Measurements from ENCODE around the gene BANF1.

Gene BANF1

DNA sequence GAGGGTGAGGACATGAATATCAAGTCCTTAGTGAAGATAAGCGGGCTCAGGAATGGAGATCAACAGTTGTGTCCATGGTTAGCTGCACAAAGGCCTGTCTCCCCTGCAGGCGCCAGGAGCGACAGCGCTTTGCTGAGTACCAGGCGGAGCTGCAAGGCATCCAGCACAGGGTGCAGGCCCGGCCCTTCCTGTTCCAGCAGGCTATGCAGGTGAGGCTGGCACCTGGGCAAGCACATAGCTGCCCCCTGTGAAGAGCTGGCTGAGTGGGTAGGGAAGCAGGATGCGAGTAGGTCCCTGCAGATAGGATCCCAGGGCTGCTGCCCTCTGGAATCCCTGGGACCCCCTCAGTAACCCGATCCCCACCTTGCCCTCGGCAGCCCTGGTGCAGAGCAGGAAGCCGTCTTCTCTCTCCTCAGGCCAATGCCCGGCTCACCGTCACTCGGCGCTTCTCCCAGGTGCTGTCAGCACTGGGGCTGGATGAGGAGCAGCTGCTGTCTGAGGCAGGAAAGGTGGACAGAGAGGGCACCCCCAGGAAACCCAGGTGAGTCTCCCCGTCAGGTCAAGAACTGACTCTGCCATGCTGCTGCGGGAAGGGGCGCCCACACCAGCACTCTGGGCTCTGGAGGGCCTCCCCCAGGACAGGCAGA, 43.4 kb upstream of the BANF1 start:
- peaks cover 21% of the 10 kb centered on the region for H3K4me1 ChIP-seq (ENCODE audit: low read length)
- peaks cover 24% of the 10 kb centered on the region for H3K79me2 ChIP-seq (ENCODE audit: low read length)
- no peak overlapping the region for H3K4me3 ChIP-seq (ENCODE audit: low read length)
- H4K20me1 ChIP-seq (ENCODE audit: insufficient read depth, low read length): 0 out of 2 replicates have a peak, but pooled peaks cover 7% of the 10 kb centered on the region
- no peaks in the 10 kb centered on the region for H3K9me3 ChIP-seq (ENCODE audit: insufficient read depth, low read length)
- H3K36me3 ChIP-seq (replicated peaks; ENCODE audit: low read depth, low read length): no peaks in the 10 kb centered on the region
- no peaks in the 10 kb centered on the region for H3K27me3 ChIP-seq (ENCODE audit: low read depth, low read length)
- no peak overlapping the region for H3K4me2 ChIP-seq (ENCODE audit: low read length)
- H2AFZ ChIP-seq (ENCODE audit: low read depth, low read length): no peak overlapping the region
- no peak overlapping the region for H3K27ac ChIP-seq (ENCODE audit: low read length)
- TF ChIP-seq, protein P1, sequence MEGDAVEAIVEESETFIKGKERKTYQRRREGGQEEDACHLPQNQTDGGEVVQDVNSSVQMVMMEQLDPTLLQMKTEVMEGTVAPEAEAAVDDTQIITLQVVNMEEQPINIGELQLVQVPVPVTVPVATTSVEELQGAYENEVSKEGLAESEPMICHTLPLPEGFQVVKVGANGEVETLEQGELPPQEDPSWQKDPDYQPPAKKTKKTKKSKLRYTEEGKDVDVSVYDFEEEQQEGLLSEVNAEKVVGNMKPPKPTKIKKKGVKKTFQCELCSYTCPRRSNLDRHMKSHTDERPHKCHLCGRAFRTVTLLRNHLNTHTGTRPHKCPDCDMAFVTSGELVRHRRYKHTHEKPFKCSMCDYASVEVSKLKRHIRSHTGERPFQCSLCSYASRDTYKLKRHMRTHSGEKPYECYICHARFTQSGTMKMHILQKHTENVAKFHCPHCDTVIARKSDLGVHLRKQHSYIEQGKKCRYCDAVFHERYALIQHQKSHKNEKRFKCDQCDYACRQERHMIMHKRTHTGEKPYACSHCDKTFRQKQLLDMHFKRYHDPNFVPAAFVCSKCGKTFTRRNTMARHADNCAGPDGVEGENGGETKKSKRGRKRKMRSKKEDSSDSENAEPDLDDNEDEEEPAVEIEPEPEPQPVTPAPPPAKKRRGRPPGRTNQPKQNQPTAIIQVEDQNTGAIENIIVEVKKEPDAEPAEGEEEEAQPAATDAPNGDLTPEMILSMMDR (IDR thresholded peaks at IDR 0.05; ENCODE audit: low read depth, low read length): no peak
- no peak for TF ChIP-seq EZH2phosphoT487 (IDR thresholded peaks at IDR 0.05; ENCODE audit: low read depth)
- no peak overlapping the region for H3K9ac ChIP-seq (ENCODE audit: low read length)

DNA sequence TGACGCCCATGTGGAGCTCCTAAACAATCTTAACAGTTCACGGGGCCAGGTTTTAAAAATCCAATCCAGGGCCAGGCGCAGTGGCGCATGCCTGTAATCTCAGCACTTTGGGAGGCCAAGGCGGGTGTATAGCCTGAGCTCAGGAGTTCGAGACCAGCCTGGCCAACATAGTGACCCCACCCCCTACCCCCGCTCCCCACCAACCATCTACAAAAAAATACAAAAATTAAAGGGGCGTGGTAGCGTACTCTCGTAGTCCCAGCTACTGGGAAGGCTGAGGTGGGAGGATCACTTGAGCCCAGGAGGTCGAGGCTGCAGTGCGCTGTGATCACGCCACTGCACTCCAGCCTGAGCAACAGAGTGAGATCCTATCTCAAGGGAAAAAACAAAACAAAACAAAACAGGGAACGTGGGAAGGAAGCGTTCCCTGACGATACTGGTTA, 41.5 kb upstream of the BANF1 start:
- peaks cover 6% of the 10 kb centered on the region for H3K36me3 ChIP-seq (replicated peaks; ENCODE audit: low read depth, low read length)
- TF ChIP-seq, protein P1 (IDR thresholded peaks at IDR 0.05; ENCODE audit: low read depth, low read length): no peak
- no peak for TF ChIP-seq EZH2phosphoT487 (IDR thresholded peaks at IDR 0.05; ENCODE audit: low read depth)

DNA sequence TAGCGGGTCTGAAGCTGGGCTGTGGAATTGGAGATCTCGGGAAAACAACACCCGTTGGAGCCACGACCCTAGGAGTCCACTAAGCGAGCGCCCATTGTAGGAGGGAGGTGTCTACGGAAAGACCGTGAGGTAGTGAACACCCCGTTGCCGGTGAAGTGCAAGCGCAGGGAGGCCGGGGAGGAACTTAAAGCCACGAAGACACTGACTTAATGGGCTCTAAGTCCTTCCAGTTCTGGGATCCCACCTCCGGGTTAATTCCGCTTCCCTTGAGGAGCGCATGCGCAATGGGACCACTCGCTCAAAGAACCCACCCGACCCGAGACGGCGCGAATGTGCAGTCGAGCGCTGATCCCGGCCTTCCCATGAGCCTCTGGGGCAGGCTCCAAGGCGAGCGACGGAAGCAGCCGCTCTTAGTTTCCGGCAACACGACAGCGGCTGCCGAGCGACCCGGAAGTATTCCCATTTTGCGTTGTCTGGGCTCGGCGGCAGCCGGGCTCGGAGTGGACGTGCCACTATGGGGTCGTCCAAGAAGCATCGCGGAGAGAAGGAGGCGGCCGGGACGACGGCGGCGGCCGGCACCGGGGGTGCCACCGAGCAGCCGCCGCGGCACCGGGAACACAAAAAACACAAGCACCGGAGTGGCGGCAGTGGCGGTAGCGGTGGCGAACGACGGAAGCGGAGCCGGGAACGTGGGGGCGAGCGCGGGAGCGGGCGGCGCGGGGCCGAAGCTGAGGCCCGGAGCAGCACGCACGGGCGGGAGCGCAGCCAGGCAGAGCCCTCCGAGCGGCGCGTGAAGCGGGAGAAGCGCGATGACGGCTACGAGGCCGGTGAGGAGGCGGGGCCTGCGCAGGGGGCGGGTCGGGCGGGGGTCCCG, 40.8 kb upstream of the BANF1 start, which contains the start of gene SART1:
Gene SART1, plus strand, starts transcription at position 468 of the 874 bp plus-strand sequence. Its CDS starts 47 bp downstream, at position 515.
- H3K36me3 ChIP-seq (replicated peaks; ENCODE audit: low read depth, low read length): peaks cover 13% of the 10 kb centered on the region
- H2AFZ ChIP-seq (ENCODE audit: low read depth, low read length): peak within 1 kb of the TSS; percentile 44; the same call in 1 of the 2 replicates
- H3K27ac ChIP-seq (ENCODE audit: low read length): peak within 1 kb of the TSS; percentile 72
- H3K27me3 ChIP-seq (ENCODE audit: low read depth, low read length): no peaks in the 10 kb centered on the region
- no peaks in the 10 kb centered on the region for H3K9me3 ChIP-seq (ENCODE audit: insufficient read depth, low read length)
- TF ChIP-seq, protein P1 (IDR thresholded peaks at IDR 0.05; ENCODE audit: low read depth, low read length): no peak
- no peak for TF ChIP-seq EZH2phosphoT487 (IDR thresholded peaks at IDR 0.05; ENCODE audit: low read depth)
- H3K4me3 ChIP-seq (ENCODE audit: low read length): peak within 1 kb of the TSS; percentile 81
- peak within 1 kb of the TSS; percentile 87 for H3K4me2 ChIP-seq (ENCODE audit: low read length)
- H4K20me1 ChIP-seq (ENCODE audit: insufficient read depth, low read length): 0 out of 2 replicates have a peak, but pooled peaks cover 7% of the 10 kb centered on the region
- peak within 1 kb of the TSS; percentile 89 for H3K9ac ChIP-seq (ENCODE audit: low read length)
- peaks cover 32% of the 10 kb centered on the region for H3K79me2 ChIP-seq (ENCODE audit: low read length)
- H3K4me1 ChIP-seq (ENCODE audit: low read length): peaks cover 18% of the 10 kb centered on the region

More for the DNA sequence above, 41.5 kb upstream of the BANF1 start:
- H3K4me3 ChIP-seq (ENCODE audit: low read length): peak overlapping the region; percentile 81
- H3K4me2 ChIP-seq (ENCODE audit: low read length): peak overlapping the region; percentile 66
- H3K27ac ChIP-seq (ENCODE audit: low read length): peak overlapping the region; percentile 72
- H3K4me1 ChIP-seq (ENCODE audit: low read length): peaks cover 21% of the 10 kb centered on the region
- H3K27me3 ChIP-seq (ENCODE audit: low read depth, low read length): no peaks in the 10 kb centered on the region
- H3K9me3 ChIP-seq (ENCODE audit: insufficient read depth, low read length): no peaks in the 10 kb centered on the region
- H2AFZ ChIP-seq (ENCODE audit: low read depth, low read length): peak overlapping the region; percentile 44; the same call in 1 of the 2 replicates
- 0 out of 2 replicates have a peak, but pooled peaks cover 7% of the 10 kb centered on the region for H4K20me1 ChIP-seq (ENCODE audit: insufficient read depth, low read length)
- H3K79me2 ChIP-seq (ENCODE audit: low read length): peaks cover 32% of the 10 kb centered on the region
- H3K9ac ChIP-seq (ENCODE audit: low read length): peak overlapping the region; percentile 89

DNA sequence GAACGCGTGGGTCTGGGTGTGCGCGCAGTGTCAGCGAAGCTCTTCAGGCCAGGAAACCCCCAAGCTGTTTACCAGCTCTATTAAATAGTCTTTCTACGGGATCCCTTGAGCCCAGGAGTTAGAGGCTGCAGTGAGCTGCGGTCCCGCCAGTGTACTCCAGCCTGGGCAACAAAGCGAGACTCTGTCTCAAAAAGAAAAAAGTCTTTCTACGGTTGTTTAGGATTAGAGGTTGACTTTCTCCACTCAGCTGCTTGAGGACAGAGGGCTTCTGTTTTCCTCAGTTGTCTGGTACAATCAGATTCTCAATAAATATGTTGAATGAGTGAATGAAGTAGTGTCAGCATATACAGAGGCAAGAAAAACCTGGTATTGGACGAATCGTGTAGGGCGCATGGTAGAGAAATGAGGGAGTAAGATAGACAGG, 40.1 kb upstream of the BANF1 start:
- H3K4me2 ChIP-seq (ENCODE audit: low read length): peak overlapping the region; percentile 87
- H3K9ac ChIP-seq (ENCODE audit: low read length): peak overlapping the region; percentile 87
- no peak overlapping the region for H2AFZ ChIP-seq (ENCODE audit: low read depth, low read length)
- H3K27me3 ChIP-seq (ENCODE audit: low read depth, low read length): no peaks in the 10 kb centered on the region
- TF ChIP-seq, protein P1 (IDR thresholded peaks at IDR 0.05; ENCODE audit: low read depth, low read length): no peak
- TF ChIP-seq EZH2phosphoT487 (IDR thresholded peaks at IDR 0.05; ENCODE audit: low read depth): no peak
- H3K36me3 ChIP-seq (replicated peaks; ENCODE audit: low read depth, low read length): peaks cover 19% of the 10 kb centered on the region
- 0 out of 2 replicates have a peak, but pooled peaks cover 7% of the 10 kb centered on the region for H4K20me1 ChIP-seq (ENCODE audit: insufficient read depth, low read length)
- peak overlapping the region; percentile 81 for H3K4me3 ChIP-seq (ENCODE audit: low read length)
- no peaks in the 10 kb centered on the region for H3K9me3 ChIP-seq (ENCODE audit: insufficient read depth, low read length)
- peaks cover 11% of the 10 kb centered on the region for H3K4me1 ChIP-seq (ENCODE audit: low read length)
- peaks cover 32% of the 10 kb centered on the region for H3K79me2 ChIP-seq (ENCODE audit: low read length)
- no peak overlapping the region for H3K27ac ChIP-seq (ENCODE audit: low read length)
